ENCODE data around the gene GRK5.

The GRK5 gene

GRCh38 chr10:119166118-119166500, 41.3 kb upstream of the GRK5 start:
- POLR2A ChIA-PET: no interaction called here
- no peak for TF ChIP-seq CTCF (IDR thresholded peaks at IDR 0.05; ENCODE audit: insufficient read depth, low read length, missing control alignments)

DNA sequence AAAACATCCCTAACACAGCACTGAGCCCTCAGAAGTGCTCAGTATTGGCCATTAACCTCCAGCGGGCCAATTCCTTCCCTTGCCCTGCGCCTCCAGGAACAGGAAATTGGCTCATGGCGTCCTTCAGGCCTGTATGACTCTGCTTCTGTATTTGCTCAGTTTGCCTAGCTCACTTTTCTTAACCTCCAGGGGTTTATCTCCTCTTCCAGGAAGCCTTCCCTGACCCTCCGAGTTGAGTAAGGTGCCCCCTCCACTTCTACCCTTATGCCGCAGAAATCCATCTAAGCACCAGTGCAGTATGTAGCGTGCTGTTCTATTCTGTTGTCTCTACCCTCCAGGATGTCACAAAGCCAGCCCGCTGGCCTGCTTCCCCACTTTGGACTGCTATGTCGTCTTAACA, 40.8 kb upstream of the GRK5 start:
- no peak for TF ChIP-seq CTCF (IDR thresholded peaks at IDR 0.05; ENCODE audit: insufficient read depth, low read length, missing control alignments)
- CTCF ChIA-PET: no interaction called here
- no peak overlapping the region for H3K4me3 ChIP-seq (ENCODE audit: low read depth, low read length)
- POLR2A ChIA-PET: no interaction called here
- DNase-seq (ENCODE audit: low read depth, low spot score): no peak

More at GRCh38 chr10:119166118-119166500, 41.3 kb upstream of the GRK5 start:
- H3K4me3 ChIP-seq (ENCODE audit: low read depth, low read length): peak overlapping the region; percentile 67
- CTCF ChIA-PET: no interaction called here
- DNase-seq (ENCODE audit: low read depth, low spot score): no peak

DNA sequence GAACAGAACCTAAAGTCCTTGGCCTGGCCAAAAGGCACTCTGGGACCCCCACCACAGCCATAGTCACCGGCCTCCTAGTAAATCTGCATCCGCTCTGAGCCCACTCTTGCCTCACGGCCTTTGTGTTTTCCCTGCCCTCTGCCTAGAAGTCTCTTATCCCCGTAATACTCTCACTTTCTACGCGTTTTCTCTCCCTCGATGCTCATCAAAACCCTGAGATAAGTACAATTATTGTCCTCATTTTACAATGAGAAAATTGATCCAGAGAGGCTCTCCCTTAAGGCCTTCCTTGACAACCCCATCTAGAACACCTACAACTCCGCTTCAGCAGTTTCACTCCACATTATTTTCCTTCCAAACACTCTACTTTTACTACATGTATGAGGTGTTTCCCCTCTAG, 40.3 kb upstream of the GRK5 start:
- ChIA-PET CTCF (interaction anchor here (0.8 to 1.8 kb wide), 2 partner anchors 31 to 279 kb away, joined by 3 to 5 read pairs; no protein-coding TSS in a partner anchor), POLR2A (no interaction called here)
- H3K4me3 ChIP-seq (ENCODE audit: low read depth, low read length): no peak overlapping the region
- DNase-seq (ENCODE audit: low read depth, low spot score): no peak
- no peak for TF ChIP-seq CTCF (IDR thresholded peaks at IDR 0.05; ENCODE audit: insufficient read depth, low read length, missing control alignments)

DNA sequence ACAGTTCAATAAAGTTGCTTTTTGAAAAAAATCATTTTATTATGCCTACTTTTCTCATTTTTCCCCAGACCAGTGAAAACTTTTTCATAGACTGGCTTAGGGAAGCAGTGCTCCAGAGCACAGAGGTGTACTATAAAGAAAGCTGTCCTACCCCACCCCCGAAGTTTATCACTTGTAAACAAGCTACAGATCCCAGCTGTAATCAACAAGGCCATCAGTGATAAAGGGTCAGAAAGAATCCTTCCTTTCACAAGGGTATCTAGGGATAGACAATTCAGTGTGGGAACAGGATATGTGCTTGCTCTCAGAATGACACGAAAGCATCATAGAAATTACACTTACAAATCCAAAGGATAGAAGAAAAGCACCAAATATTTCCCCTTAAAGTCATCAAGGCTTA, 33.3 kb upstream of the GRK5 start:
- ChIA-PET POLR2A (no interaction called here), CTCF (interaction anchor here (1.2 to 1.3 kb wide), 2 partner anchors 9 to 16 kb away, joined by 3 read pairs; no protein-coding TSS in a partner anchor)
- no peak for DNase-seq (ENCODE audit: low read depth, low spot score)
- TF ChIP-seq CTCF (IDR thresholded peaks at IDR 0.05; ENCODE audit: insufficient read depth, low read length, missing control alignments): no peak
- H3K4me3 ChIP-seq (ENCODE audit: low read depth, low read length): no peak overlapping the region

GRCh38 chr10:119176166-119176565, 31.2 kb upstream of the GRK5 start:
- ChIA-PET CTCF (interaction anchor here (2.2 kb wide), 1 partner anchor 22 kb away, joined by 10 read pairs; no protein-coding TSS in a partner anchor), POLR2A (no interaction called here)
- no peak for DNase-seq (ENCODE audit: low read depth, low spot score)
- TF ChIP-seq CTCF (IDR thresholded peaks at IDR 0.05; ENCODE audit: insufficient read depth, low read length, missing control alignments): no peak
- H3K4me3 ChIP-seq (ENCODE audit: low read depth, low read length): no peak overlapping the region

DNA sequence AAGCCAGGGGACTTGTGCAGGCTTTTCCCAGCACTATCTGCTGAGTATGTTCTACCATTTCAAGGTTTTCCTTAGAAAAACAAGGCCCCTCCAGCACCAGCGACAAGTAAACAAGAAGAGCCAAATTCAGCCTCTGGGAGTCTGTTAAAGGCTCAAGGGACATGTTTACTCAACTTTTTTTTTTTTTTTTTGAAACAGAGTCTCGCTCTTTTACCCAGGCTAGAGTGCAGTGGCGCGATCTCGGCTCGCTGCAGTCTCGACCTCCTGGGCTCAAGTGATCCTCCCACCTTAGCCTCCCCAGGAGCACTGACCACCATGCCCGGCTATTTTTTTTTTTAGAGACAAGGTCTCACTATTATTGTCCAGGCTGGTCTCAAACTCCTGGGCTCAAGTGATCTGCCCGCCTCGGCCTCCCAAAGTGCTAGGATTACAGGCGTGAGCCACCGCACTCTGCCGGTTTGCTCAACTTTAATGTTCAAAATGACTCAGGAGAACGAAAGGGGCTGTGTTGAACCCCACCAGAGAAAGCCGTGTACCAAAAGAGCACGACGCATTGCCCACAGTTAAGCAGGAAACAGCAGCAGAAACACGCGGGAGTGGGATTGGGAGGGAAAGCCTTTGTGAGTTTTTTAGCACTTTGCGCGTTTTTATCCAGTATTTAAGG, 29.5 kb upstream of the GRK5 start:
- no peak for TF ChIP-seq CTCF (IDR thresholded peaks at IDR 0.05; ENCODE audit: insufficient read depth, low read length, missing control alignments)
- CTCF ChIA-PET: interaction anchor here (2.2 kb wide), 1 partner anchor 21 kb away, joined by 10 read pairs; no protein-coding TSS in a partner anchor
- DNase-seq (ENCODE audit: low read depth, low spot score): no peak
- POLR2A ChIA-PET: no interaction called here
- peak overlapping the region; percentile 97 for H3K4me3 ChIP-seq (ENCODE audit: low read depth, low read length)
